NCI-H1417 (cell line): ENCODE data around the gene RRH.
A peak's percentile ranks its signal among the peaks of the same experiment; 100 is the strongest.
"Not testable (repeated sequence)": the region's sequence is repeated elsewhere in the genome, so short reads cannot be mapped to it uniquely, and the experiment has no call there.

Experiments used
- DNase-seq, 3 experiments: peaks; one replicate each; lab custom pipeline; 2025; lab: John Stamatoyannopoulos, UW

Gene RRH

DNA sequence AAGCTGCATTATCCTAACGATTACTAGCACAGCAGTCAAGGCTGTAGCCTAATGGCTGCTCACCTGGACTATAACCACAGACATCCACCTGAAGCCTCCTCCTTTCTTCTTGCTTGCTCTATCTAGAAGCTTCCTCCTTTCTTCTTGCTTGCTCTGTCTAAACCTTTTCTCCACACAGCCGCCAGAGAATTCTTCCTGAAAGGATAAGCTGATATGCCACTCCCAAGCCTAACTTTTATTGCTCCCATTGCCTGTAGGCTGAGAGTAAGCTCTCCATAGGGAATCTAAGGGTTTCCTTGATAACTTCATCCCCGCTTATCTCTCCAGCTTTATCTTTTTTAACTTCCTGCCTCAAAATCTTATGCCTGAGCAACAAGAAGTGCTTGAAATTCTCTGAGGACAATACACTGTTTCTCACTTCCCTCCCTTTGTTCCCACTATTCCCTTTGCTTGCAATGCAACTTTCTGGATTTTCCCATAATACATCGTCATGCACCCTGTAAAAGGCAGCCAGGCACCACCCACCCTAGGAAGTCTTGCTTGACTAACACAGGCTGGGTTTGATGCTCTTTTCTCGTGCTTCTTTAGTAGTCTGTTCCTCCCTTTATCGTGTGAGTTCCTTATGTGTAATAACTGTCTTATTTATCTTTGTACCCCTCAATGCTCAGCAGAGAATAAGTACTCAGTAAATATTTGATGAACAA, 18.8 kb downstream of the RRH start:
- DNase-seq: peak in 1 of 3 experiments; percentile 10

DNA sequence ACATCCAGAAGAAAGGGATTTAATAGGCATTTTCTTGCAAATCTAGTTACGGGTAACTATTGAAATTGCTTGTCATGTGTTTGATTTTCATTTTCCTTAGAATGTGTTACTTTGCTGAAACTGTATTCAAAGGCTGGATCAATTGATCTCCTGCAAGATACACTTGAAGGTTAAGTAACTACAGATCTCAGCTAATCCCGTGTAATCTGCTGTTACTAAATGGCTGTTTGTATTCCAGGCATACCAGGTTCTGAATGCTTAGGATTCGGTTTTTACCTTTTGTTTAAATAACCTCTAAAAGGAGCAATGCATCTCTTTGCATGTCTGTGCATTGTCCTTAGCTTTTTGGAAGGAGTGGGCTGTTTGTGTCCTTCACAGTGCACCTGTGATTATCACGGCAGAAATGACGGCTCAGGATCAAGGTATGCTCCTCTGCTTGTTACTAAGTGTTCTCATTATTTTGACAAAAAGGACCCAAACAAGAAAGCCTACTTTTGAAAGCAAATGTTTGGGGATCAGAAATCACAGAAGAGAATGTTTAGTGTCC, 20.2 kb downstream of the RRH start, which contains the start of gene LRIT3:
Gene LRIT3 (plus strand): TSS at position 212 of the 547 bp plus-strand sequence. CDS start 95 bp downstream, at position 307.
- no peak for DNase-seq

DNA sequence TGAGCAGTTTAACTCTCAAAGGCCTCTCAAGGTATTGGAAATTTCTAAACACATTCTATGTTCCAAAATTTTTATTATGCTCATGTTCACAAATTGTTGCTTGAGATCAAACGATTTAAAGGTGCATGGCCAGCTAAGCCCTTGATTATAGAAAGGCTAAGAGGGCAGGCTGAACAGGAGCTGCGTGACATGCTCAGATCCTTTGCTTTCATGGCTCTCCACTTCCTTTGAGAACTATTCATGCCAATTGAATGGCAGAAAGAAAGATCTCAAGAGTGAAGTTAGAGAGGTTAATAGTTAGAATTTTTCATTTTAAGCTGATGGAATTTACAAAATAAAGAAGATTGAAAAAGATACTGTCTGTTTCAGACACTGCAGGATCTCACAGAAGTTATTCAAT, 20.7 kb downstream of the RRH start:
- DNase-seq: no peak

DNA sequence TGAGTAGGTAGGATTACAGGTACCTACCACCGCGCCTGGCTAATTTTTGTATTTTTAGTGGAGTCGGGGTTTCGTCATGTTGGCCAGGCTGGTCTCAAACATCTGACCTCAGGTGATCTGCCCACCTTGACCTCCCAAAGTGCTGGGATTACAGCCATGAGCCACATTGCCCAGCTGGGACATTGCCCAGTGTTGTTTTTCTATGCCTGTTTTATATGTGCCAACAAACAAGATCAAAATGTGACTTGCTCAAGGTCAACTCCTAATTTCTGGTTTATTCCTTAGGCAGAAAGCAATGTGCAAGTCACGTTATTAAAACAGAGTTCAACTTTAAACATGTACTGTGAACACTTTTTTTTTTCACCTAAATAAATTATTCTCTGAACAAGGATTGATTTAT, 22.8 kb downstream of the RRH start:
- DNase-seq: no peak

DNA sequence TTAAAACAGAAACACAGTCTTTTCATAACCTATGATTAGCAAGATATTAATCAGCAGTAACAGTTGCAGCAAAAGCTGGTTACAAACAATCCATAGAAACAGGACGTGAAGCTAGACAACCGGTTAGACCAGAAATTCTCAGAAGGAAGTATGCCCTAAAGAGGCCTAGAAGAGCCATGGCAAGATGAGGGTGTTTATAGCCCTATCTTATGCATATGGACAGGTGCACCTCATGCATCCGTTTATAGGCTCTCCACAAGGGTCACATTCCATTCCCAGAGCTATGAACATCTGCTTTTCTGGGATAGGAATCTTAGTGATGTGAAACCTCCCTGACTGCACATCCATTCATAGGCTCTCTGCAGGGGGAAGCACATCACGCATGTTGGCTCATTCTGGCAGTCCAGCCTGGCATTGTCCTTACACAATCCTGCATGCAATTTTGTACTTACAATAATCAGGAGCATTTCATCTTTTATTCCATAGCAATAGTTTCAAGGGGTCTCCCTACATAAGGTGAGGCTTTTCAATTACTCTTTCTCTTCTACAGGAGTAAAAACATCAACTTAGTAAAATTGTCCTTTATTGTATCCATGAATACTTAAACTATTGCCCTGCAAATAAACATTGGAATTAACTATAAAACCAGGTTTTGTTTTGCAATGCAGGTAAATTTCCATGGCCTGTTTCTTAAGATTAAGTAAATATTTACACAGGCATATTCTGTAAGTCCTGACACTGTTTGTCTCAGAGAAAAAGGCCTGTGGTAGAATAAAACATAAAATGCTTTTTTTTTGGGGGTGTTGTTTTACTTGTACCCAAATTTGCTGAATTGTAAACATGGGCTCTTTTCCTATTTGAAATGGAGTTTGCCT, 31.9 kb downstream of the RRH start:
- not testable (repeated sequence) for DNase-seq

DNA sequence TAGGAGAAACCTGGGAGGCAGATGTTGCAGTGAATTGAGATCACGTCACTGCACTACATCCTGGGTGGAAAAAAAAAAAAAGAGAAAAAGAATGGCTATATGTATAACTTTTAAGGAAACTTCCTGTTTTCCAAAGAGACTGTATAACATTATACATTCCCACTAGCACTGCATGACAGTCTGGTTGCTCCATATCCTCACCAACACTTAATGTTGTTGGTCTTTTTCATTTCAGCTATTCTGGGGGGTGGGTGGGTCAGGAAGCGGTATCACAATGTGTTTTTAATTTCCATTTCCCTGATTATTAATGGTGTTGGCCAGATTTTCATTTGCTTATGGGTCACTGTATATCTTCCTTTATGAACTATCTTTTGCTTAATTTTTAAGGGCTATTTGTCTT, 33.5 kb downstream of the RRH start:
- no peak for DNase-seq

DNA sequence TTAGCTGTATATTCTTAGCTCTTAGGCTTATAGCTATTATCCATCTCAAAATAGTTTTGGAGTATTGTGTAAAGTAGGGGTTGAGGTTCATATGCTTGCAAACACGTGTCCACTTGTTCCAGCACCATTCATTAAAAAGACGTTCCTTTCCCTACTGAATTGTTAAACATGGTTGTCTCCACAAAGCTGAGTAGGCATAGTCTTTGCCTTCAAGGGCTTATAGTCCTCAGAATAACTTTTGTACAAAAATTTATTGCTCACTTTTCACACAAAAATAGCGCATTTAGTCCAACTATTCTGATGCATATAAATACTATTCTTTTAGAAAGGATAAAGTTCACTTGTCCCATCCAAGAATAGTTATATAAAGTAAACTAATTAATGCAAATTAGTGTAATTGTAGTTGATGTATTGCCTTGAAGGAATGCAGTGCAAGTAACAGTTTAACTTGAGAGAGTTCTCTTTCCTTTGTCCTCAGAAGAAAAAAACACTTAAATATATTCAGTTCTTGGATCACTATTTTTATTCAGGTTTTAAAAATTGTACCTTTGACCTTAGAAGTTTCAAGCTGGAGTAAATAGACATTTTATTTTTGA, 34.2 kb downstream of the RRH start:
- no peak for DNase-seq

DNA sequence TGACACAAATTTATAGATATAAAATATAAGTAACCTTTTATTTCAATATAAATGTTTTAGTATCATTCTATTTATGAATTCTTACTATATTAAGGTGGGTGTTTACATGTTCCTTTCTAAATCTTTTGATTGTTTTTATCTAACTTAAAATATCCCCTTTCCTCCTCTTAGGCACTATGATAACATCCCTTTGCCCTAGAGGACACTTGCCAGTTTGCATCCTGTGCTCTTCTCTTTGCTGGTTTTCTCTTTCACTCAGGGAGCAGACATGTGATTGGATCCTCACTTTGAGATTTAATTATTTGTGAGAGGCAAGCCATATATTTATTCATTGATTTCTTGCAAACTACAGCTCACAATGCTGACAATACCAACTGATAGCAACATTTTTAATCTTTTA, 36.4 kb downstream of the RRH start:
- no peak for DNase-seq

DNA sequence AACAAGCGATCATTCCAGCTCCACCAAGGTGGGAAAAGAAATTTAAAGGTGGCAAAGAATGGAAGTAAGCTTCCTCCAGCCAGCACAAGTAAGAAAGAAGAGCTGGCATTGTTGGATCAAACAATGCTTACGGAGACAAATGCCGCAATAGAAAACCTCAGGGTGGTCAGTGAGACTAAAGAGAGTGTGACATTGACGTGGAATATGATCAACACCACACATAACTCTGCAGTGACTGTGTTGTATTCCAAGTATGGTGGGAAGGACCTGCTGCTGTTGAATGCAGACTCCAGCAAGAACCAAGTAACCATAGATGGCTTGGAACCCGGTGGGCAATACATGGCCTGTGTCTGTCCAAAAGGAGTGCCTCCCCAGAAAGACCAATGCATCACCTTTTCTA, 42.3 kb downstream of the RRH start:
- no peak for DNase-seq

DNA sequence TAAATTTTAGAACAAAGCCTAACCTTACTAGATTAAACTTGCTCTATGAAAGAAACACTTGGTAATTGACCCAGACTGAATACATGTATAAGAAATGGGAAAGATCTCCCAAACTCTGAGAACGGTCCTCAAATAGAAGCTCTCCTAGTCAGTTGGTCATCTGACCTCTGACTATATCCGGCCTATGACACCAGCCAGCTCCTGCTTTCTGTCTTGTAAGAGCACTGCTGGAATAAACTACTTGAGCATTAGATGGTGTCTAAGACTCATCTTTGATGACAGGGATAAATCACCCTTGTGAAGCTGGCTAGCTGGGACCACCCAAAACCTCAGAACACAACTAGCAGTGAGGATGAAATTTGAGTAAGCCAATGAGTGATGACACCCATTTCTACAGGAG, 44.3 kb downstream of the RRH start:
- DNase-seq: no peak

DNA sequence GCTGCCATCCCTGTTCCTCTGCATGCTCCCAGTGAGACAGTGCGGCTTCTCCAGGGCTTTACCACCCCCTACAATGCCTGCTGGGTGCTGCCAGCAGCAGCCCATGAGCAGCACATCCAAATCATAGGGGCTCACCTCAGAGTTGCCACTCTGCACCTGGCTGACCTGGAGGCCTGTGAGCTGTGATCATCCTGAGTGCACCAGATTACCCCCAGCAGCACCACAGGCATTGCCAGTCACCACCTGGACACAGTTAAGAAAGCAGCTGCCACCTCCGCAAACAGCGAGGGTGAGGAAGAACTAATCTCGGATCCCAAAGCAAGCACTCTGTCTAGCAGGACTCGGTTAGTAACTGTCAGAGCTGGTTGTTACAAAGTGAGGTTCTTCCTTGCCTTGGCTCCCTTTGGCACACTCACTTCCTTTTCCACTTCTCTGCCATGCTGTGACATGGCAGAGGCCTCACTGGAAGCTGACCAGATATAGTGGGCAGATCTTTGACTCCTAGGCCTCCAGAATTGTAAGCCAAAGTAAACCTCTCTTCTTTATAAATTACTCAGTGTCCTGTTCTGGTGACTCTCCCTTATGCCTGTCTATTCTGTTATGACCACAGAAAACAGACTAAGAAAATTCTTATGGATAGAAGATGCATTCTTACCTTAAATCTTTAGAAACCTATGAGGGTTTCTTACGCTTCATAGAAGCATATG, 45.3 kb downstream of the RRH start:
- no peak for DNase-seq

DNA sequence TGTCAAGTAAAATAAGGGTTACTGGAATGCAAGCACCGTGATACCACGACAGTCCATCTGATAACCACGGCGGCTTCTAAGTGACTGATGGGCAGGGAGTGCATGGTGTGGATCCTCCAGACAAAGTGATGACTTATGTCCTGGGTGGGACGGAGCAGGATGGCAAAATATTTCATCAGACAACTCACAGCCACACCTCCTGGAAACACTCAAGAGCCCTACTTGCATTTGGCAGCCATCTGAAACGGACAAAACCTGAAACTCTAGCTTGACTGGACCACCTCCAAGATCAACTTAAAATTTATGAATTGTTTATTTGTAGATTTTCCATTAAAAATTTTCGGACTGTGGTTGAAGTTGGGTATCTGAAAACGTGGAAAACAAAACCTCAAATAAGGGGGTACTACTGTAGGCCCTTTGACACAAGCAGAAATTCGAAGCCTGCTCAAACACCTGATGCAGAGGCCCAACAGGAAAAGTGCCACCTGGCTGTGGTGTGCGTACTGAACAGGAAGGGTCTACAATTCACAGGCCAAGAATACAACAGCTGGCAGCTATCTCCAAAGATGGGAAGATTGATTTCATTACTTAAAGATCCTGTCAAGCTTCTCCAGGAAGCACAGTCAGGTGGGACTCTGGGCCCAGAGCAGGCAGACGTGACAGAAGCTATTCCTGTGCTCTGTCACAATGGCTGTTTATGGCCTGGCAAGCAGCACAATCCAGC, 46.2 kb downstream of the RRH start:
- no peak for DNase-seq

DNA sequence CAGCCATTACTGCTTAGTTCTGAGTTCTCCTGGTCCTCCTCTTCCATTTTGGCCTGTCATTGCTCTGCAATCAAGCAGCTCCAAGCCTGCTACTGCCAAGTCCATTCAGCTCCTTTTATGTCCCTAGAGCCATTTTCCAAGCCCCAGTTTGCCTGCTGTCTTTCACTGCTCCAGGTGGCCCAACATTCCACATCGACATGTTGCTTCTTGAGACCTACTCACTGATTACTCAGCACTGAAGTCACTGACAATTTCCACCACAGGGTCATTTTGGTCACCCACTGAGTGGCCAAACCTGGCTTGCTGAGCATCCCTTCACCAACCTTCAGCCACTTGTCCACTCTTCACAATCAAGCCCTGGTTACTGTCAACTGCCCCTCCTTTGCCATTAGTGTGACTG, 47.3 kb downstream of the RRH start:
- no peak for DNase-seq

DNA sequence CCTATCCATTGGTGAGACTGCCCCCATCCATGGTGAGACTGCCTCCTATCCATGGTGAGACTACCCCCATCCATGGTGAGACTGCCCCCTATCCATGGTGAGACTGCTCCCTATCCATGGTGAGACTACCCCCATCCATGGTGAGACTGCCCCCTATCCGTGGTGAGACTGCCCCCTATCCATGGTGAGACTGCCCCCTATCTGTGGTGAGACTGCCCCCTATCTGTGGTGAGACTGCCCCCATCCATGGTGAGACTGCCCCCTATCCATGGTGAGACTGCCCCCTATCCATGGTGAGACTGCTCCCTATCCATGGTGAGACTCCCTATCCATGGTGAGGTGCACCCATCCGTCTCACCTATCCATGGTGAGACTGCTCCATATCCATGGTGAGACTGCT, 47.8 kb downstream of the RRH start:
- not testable (repeated sequence) for DNase-seq

DNA sequence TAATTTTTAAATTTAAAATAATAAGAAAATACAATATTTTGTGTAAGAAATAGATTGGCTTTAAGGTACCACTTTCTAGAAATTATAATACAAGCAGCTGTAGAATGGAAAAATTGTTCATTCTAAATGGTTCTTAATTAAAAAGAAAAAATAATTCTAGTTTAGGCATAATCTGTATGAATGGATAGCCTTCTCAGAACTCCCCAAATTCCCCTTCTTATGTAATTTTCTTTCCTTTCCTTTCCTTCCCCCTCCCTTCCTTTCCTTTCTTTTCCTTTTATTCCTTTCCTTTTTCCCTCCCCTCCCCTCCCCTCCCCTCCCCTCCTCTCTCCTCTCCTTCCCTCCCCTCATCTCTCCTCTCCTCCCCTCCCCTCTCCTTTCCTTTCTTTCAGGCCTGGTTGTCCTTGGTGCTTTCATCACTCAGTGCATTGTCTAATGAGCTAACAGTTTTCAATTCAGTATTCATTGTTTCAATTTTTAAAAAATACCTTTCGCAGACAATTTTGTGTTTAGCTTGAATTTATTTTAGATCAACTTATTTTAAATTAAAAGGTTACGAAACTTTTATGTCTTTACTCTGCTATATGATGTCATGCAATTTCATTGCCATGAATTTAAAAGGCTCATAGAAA, 49.0 kb downstream of the RRH start:
- DNase-seq: no peak

DNA sequence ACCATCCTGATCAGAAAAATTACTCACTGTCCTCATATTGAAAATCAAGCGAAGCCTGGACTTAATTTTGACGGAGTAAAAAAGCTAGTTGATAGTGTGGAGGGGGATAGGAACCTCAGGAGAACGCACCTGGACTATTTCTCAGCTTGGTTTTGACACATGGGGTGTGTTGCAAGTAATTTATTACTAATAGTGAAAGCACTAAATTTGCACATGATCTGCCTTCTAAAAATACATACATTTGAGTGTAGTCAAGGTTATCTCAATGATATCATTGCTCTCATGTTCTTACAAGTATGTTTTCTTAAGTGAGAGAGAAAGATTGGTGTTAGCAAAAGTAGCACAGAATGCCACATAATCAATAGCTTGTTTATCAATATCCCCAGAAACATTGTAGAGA, 49.6 kb downstream of the RRH start:
- no peak for DNase-seq

DNA sequence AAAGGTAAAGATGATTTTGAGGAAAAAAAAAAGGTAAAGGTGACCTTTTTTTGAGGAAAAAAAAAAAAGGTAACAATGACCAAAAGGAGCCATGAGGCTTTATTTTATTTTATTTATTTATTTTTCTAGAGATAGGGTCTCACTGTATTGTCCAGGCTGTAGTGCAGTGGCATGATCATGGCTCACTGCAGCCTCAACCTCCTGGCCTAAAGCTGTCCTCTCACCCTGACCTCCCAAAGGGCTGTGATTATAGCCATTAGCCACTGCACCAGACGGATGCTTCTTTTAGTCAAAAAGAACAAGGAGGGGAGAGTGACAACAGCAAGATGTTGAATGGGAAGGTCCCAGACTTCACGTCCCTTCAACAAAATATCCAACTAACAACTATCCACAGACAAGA, 50.6 kb downstream of the RRH start:
- DNase-seq: no peak

DNA sequence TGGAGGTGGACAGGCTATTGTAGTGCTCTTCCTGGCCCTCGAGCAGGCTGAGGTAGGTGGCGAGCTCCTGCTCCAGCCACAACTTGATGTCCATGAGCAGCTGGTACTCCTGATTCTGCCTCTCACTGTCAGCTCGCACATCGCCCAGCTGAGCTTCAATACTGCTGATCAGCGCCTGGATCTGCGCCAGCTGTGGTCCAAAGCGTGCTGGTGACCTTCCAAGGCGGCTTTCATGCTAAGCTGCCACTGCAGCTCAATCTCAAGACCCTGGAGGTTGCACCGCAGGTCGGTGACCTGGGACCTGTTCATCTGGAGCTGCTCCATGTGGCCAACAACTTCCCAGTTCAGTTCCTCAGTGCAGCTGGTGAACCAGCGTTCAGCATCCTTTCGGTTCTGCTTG, 51.3 kb downstream of the RRH start:
- DNase-seq: no peak

DNA sequence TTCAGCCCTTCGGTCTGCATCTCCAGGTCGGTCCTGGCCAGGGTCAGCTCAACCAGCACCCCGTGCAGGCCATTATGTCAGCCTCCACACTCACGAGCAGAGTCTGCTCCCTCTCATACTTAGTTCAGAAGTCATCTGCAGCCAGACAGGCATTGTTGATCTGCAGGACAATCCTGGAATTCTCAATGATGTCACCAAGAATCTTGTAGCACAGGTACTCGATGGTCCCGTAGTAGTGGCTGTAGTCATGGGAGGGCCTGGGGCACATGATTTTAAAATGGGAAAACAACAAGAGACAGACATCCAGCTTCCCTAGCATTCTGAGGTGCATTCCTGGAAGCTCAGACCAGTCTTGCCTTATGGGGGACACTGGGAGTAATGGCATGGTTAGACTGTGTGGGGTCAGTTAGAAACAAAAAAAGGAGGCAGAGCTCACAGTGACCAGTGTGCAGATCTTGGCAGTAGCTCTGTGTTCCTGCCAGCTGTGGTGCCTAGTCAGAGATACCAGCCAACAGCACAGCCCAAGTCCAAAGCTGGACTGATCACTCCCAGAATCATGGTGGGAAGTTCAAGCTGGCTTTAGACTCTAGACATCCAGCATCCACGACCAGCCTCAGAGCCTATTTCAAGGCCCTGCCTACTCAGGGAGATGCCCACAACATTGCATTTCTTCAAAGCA, 52.0 kb downstream of the RRH start:
- DNase-seq: no peak

DNA sequence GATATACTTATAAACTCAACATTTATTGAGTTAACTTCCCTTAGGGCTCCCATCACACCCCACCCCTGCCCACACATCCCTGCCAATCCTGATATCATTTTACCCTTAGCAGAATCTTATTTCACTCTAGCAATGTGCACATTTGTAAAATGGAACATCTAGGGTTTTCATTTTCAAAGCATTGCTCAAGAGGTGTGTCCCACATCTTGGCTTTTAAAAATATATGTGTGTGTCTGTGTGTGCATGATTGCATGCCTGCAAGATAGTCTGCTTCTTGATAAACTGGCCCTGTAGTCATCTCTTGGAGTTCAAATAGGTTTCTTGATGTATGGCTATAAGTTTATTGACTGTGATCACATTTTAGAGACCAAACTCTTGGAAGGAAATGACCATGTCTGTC, 58.5 kb downstream of the RRH start:
- DNase-seq: no peak
